Ovary (tissue), 3 donors: ENCODE results near the gene HPF1.

Experiments used
- EP300 ChIP-seq: sonication (generic); formaldehyde crosslinking; IDR thresholded peaks from one replicate; pipeline ENCODE4 v1.6.1; 2017; ENCODE audit warnings: antibody characterized with exemption
- POLR2A ChIP-seq: fragments of 450-650 bp; IDR thresholded peaks from one replicate; pipeline ENCODE4 v1.6.1; 2017; ENCODE audit warnings: antibody characterized with exemption, mild to moderate bottlenecking, moderate library complexity
- TF ChIP-seq, protein P1 (sequence below), 3 donors: fragments of 450-650 bp in 2 of 3; fragments of 200-600 bp in 1 of 3; IDR thresholded peaks; one replicate each; pipeline versions ENCODE4 v1.5.1 to v1.8.0; 2016 to 2022; ENCODE audit warnings: antibody characterized with exemption in 3 of 3, mild to moderate bottlenecking in 1 of 3
- donor health status: DM: no; HTN: no; CAD: no.

DNA sequence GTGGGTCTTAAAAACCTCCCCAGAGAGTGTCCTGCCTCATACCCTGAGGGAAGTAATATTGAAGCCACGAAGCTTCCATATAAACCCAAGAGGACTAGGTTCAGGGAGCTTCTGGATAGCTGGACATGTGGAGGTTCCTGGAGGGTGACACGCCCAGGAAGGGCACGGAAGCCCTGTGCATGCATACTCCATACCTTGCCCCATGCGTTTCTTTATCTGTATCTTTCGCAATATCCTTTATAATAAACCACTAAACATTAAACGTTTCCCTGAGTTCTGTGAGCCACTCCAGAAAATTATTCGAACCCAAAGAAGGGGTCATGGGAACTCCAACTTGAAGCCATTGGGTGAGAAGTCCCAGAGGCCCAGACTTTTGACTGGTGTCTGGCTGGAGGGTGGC lies 45.7 kb upstream of the HPF1 start:
- TF ChIP-seq, protein P1, sequence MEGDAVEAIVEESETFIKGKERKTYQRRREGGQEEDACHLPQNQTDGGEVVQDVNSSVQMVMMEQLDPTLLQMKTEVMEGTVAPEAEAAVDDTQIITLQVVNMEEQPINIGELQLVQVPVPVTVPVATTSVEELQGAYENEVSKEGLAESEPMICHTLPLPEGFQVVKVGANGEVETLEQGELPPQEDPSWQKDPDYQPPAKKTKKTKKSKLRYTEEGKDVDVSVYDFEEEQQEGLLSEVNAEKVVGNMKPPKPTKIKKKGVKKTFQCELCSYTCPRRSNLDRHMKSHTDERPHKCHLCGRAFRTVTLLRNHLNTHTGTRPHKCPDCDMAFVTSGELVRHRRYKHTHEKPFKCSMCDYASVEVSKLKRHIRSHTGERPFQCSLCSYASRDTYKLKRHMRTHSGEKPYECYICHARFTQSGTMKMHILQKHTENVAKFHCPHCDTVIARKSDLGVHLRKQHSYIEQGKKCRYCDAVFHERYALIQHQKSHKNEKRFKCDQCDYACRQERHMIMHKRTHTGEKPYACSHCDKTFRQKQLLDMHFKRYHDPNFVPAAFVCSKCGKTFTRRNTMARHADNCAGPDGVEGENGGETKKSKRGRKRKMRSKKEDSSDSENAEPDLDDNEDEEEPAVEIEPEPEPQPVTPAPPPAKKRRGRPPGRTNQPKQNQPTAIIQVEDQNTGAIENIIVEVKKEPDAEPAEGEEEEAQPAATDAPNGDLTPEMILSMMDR (IDR thresholded peaks at IDR 0.05) = no peak
- TF ChIP-seq EP300 (no peak), POLR2A (no peak)
